HEK293 (cell line): ENCODE results near the gene CLASP1.
A peak's percentile ranks its signal among the peaks of the same experiment; 100 is the strongest.

Experiments
- EGR2 ChIP-seq: fragments of 450-650 bp; formaldehyde crosslinking; IDR thresholded peaks from 2 replicates; pipeline ENCODE4 v1.5.1; 2016; ENCODE audit warnings: low read depth, missing biosample characterization, missing genetic modification characterization
- ELK4 ChIP-seq: IDR thresholded peaks from 2 replicates; pipeline ENCODE4 v1.6.1; 2011; ENCODE audit warnings: mild to moderate bottlenecking, low read depth, low read length, borderline replicate concordance
- HIC1 ChIP-seq: fragments of 450-650 bp; formaldehyde crosslinking; IDR thresholded peaks from 2 replicates; pipeline ENCODE4 v1.5.1; 2016; ENCODE audit warnings: missing biosample characterization, missing genetic modification characterization
- PATZ1 ChIP-seq: fragments of 450-650 bp; formaldehyde crosslinking; IDR thresholded peaks from 2 replicates; pipeline ENCODE4 v1.5.1; 2016; ENCODE audit warnings: missing biosample characterization, missing genetic modification characterization
- PRDM4 ChIP-seq: fragments of 450-650 bp; formaldehyde crosslinking; IDR thresholded peaks from 2 replicates; pipeline ENCODE4 v1.5.1; 2017; ENCODE audit warnings: missing biosample characterization, missing genetic modification characterization
- REST ChIP-seq: fragments of 450-650 bp; formaldehyde crosslinking; IDR thresholded peaks from 2 replicates; pipeline ENCODE4 v1.5.1; 2016; ENCODE audit warnings: missing biosample characterization, missing genetic modification characterization
- TCF7L2 ChIP-seq: IDR thresholded peaks from 2 replicates; pipeline ENCODE4 v1.6.1; 2011; ENCODE audit warnings: low read depth, mild to moderate bottlenecking, inconsistent platforms, low read length, moderate library complexity, borderline replicate concordance
- ZBTB26 ChIP-seq: fragments of 450-650 bp; formaldehyde crosslinking; optimal IDR thresholded peaks from 2 replicates; pipeline ENCODE3; 2016; ENCODE audit warnings: missing biosample characterization, mild to moderate bottlenecking, missing genetic modification characterization
- ZFHX2 ChIP-seq: fragments of 450-650 bp; formaldehyde crosslinking; conservative IDR thresholded peaks from 2 replicates; pipeline ENCODE4 v1.5.1; 2016; ENCODE audit warnings: missing biosample characterization, missing genetic modification characterization
- ZNF211 ChIP-seq: fragments of 450-650 bp; formaldehyde crosslinking; IDR thresholded peaks from 2 replicates; pipeline ENCODE4 v1.5.1; 2016; ENCODE audit warnings: low read depth, missing biosample characterization, missing genetic modification characterization
- ZNF248 ChIP-seq: fragments of 450-650 bp; formaldehyde crosslinking; IDR thresholded peaks from 2 replicates; pipeline ENCODE4 v1.5.1; 2017; ENCODE audit warnings: missing biosample characterization, missing genetic modification characterization
- ZNF280C ChIP-seq: fragments of 450-650 bp; formaldehyde crosslinking; IDR thresholded peaks from 2 replicates; pipeline ENCODE4 v1.5.1; 2016; ENCODE audit warnings: missing biosample characterization, missing genetic modification characterization
- ZNF354C ChIP-seq: fragments of 450-650 bp; formaldehyde crosslinking; IDR thresholded peaks from 2 replicates; pipeline ENCODE4 v1.5.1; 2016; ENCODE audit warnings: missing biosample characterization, missing genetic modification characterization, low read depth, borderline replicate concordance
- ZNF501 ChIP-seq: fragments of 450-650 bp; formaldehyde crosslinking; IDR thresholded peaks from 2 replicates; pipeline ENCODE4 v1.5.1; 2016; ENCODE audit warnings: missing biosample characterization, missing genetic modification characterization
- ZNF514 ChIP-seq: fragments of 450-650 bp; formaldehyde crosslinking; IDR thresholded peaks from 2 replicates; pipeline ENCODE4 v1.5.1; 2016; ENCODE audit warnings: missing biosample characterization, missing genetic modification characterization
- ZNF530 ChIP-seq: fragments of 450-650 bp; formaldehyde crosslinking; IDR thresholded peaks from 2 replicates; pipeline ENCODE4 v1.5.1; 2016; ENCODE audit warnings: low read depth, missing biosample characterization, missing genetic modification characterization
- ZNF544 ChIP-seq: fragments of 450-650 bp; formaldehyde crosslinking; IDR thresholded peaks from 2 replicates; pipeline ENCODE4 v1.5.0; 2017; ENCODE audit warnings: missing biosample characterization, missing genetic modification characterization
- ZNF561 ChIP-seq: fragments of 450-650 bp; IDR thresholded peaks from 2 replicates; pipeline ENCODE4 v1.5.1; 2018; ENCODE audit warnings: missing biosample characterization, missing genetic modification characterization, borderline replicate concordance
- ZNF660 ChIP-seq: fragments of 450-650 bp; IDR thresholded peaks from 2 replicates; pipeline ENCODE4 v1.5.1; 2018; ENCODE audit warnings: missing biosample characterization, mild to moderate bottlenecking, missing genetic modification characterization
- ZNF677 ChIP-seq: fragments of 450-650 bp; IDR thresholded peaks from 2 replicates; pipeline ENCODE4 v1.5.0; 2018; ENCODE audit warnings: missing biosample characterization, mild to moderate bottlenecking, missing genetic modification characterization, moderate library complexity
- ZNF785 ChIP-seq: fragments of 450-650 bp; formaldehyde crosslinking; IDR thresholded peaks from 2 replicates; pipeline ENCODE4 v1.5.1; 2016; ENCODE audit warnings: missing biosample characterization, missing genetic modification characterization
- ZNF792 ChIP-seq: fragments of 450-650 bp; formaldehyde crosslinking; IDR thresholded peaks from 2 replicates; pipeline ENCODE4 v1.5.1; 2016; ENCODE audit warnings: missing biosample characterization, missing genetic modification characterization
- ZSCAN5A ChIP-seq: fragments of 450-650 bp; formaldehyde crosslinking; IDR thresholded peaks from 2 replicates; pipeline ENCODE4 v1.5.1; 2016; ENCODE audit warnings: missing biosample characterization, missing genetic modification characterization

CLASP1 gene

GRCh38 chr2:121649149-121649595 is at the start of gene CLASP1 (continued):
- TF ChIP-seq REST (tag by site-specific recombination) (no peak), ZNF211 (no peak), PATZ1 (peak; percentile 71), EGR2 (tag by site-specific recombination) (peak; percentile 13; the same call in 1 of the 2 replicates), ZNF248 (no peak), ZNF280C (tag by site-specific recombination) (no peak), ZNF561 (tag by site-specific recombination) (peak; percentile 58; the same call in 1 of the 2 replicates), PRDM4 (tag by site-specific recombination) (no peak), TCF7L2 (0 out of 2 replicates have a peak, but pooled peaks have one; percentile 56), ZBTB26 (peak; percentile 14), ZNF514 (tag by site-specific recombination) (no peak), ELK4 (no peak), HIC1 (tag by site-specific recombination) (no peak), ZSCAN5A (tag by site-specific recombination) (no peak), ZNF792 (no peak), ZNF677 (tag by site-specific recombination) (no peak), ZNF660 (tag by site-specific recombination) (no peak), ZFHX2 (peak; percentile 20; the same call in 1 of the 2 replicates), ZNF785 (tag by site-specific recombination) (no peak), ZNF354C (tag by site-specific recombination) (no peak), ZNF530 (tag by site-specific recombination) (no peak), ZNF501 (tag by site-specific recombination) (no peak), ZNF544 (tag by site-specific recombination) (no peak)
